Activated B cell treated with CpG ODN at 0.5 μM for 24 hours (primary cell): ENCODE results near the gene PLXNA4. TPM values are rescaled to one million over a fixed set of nuclear protein-coding genes. Genes with fewer than 3 reads are reported as not detected.

Experiments used
- ATAC-seq: fragments of 200-7000 bp; cut with Tn5 transposase; one replicate; pipeline ENCODE4 v1.10.0; 2021; ENCODE audit warnings: low read depth, mild to moderate bottlenecking, moderate library complexity
- CTCF ChIA-PET: fragments of 350-600 bp; sonication (Branson Sonifier 250); formaldehyde crosslinking; loops from one replicate; lab custom pipeline; 2021; ENCODE audit warnings: antibody characterized with exemption; lab: Charles Lee
- POLR2A ChIA-PET: fragments of 350-600 bp; sonication (Branson Sonifier 250); formaldehyde crosslinking; loops from one replicate; lab custom pipeline; 2021; ENCODE audit warnings: antibody characterized with exemption; lab: Charles Lee
- DNase-seq: peaks from one replicate; pipeline ENCODE4 v3.0.0; 2022
- H3K27ac Mint-ChIP-seq: one replicate; pipeline ENCODE4 v1.8.0; 2020; ENCODE audit warnings: mixed read lengths
- H3K27me3 Mint-ChIP-seq: one replicate; pipeline ENCODE4 v1.8.0; 2021; ENCODE audit warnings: mixed read lengths
- H3K36me3 Mint-ChIP-seq: one replicate; pipeline ENCODE4 v1.8.0; 2021; ENCODE audit warnings: low read depth, mixed read lengths
- H3K4me1 Mint-ChIP-seq: one replicate; pipeline ENCODE4 v1.8.0; 2021; ENCODE audit warnings: mixed read lengths
- H3K4me3 Mint-ChIP-seq: one replicate; pipeline ENCODE4 v1.8.0; 2020; ENCODE audit warnings: mild to moderate bottlenecking, mixed read lengths
- H3K9me3 Mint-ChIP-seq: one replicate; pipeline ENCODE4 v1.8.0; 2020; ENCODE audit warnings: mixed read lengths
- CTCF ChIP-seq: fragments of 200-600 bp; IDR thresholded peaks from one replicate; pipeline ENCODE4 v1.8.0; 2022; ENCODE audit warnings: antibody characterized with exemption, mild to moderate bottlenecking
- intact Hi-C: fragments of 100-400 bp; cut with micrococcal nuclease; formaldehyde crosslinking; loops from one replicate; pipeline ENCODE4 v1.15.1; 2024
- total RNA-seq: library from RNA; stranded (reverse); gene quantifications from 2 replicates; pipeline ENCODE4 v1.2.3, GENCODE V29; 2022

PLXNA4 gene
- total RNA-seq, 1 donor from 2014 or later, result not detected

GRCh38 chr7:132122901-132123300 lies 453.4 kb downstream of the PLXNA4 start:
- DNase-seq (no peak), ATAC-seq (no peak)
- H3K9me3 Mint-ChIP-seq, result no peaks in the 10 kb centered on the region
- TF ChIP-seq CTCF, result no peak
- H3K27ac Mint-ChIP-seq, result no peak overlapping the region
- no peaks in the 10 kb centered on the region for H3K27me3 Mint-ChIP-seq
- ChIA-PET POLR2A (no interaction called here), CTCF (no interaction called here)
- intact Hi-C loops, result no loop called here
- H3K36me3 Mint-ChIP-seq, result no peaks in the 10 kb centered on the region
- H3K4me3 Mint-ChIP-seq, result no peak overlapping the region
- no peaks in the 10 kb centered on the region for H3K4me1 Mint-ChIP-seq

GRCh38 chr7:132121987-132122386 lies 454.3 kb downstream of the PLXNA4 start:
- Mint-ChIP-seq H3K4me1 (no peaks in the 10 kb centered on the region), H3K27me3 (no peaks in the 10 kb centered on the region), H3K36me3 (no peaks in the 10 kb centered on the region), H3K27ac (no peak overlapping the region), H3K4me3 (no peak overlapping the region), H3K9me3 (no peaks in the 10 kb centered on the region)
- intact Hi-C loops, result no loop called here
- no peak for ATAC-seq
- DNase-seq, result no peak
- CTCF ChIA-PET, result no interaction called here
- no peak for TF ChIP-seq CTCF
- POLR2A ChIA-PET, result interaction anchor here (0.7 kb wide), 1 partner anchor 1301 kb away, joined by 4 read pairs; no protein-coding TSS in a partner anchor

- ATAC-seq, result no peak
- no peaks in the 10 kb centered on the region for H3K36me3 Mint-ChIP-seq
- no peaks in the 10 kb centered on the region for H3K9me3 Mint-ChIP-seq
These were observed 457.6 kb downstream of the PLXNA4 start for GRCh38 chr7:132118641-132119040.

GRCh38 chr7:132117636-132118035 lies 458.6 kb downstream of the PLXNA4 start:
- TF ChIP-seq CTCF, result no peak
- ChIA-PET POLR2A (no interaction called here), CTCF (no interaction called here)
- Mint-ChIP-seq H3K4me3 (no peak overlapping the region), H3K27me3 (no peaks in the 10 kb centered on the region), H3K9me3 (no peaks in the 10 kb centered on the region), H3K36me3 (no peaks in the 10 kb centered on the region), H3K27ac (no peak overlapping the region), H3K4me1 (no peaks in the 10 kb centered on the region)
- DNase-seq (no peak), ATAC-seq (no peak)
- intact Hi-C loops, result no loop called here

More at GRCh38 chr7:132118641-132119040, 457.6 kb downstream of the PLXNA4 start:
- no peaks in the 10 kb centered on the region for H3K27me3 Mint-ChIP-seq
- H3K4me3 Mint-ChIP-seq, result no peak overlapping the region
- intact Hi-C loops, result no loop called here
- no peak overlapping the region for H3K27ac Mint-ChIP-seq
- no peak for TF ChIP-seq CTCF
- no peak for DNase-seq
- H3K4me1 Mint-ChIP-seq, result no peaks in the 10 kb centered on the region
- ChIA-PET CTCF (no interaction called here), POLR2A (no interaction called here)

GRCh38 chr7:132117181-132117580 lies 459.1 kb downstream of the PLXNA4 start:
- ATAC-seq (no peak), DNase-seq (no peak)
- no peak overlapping the region for H3K4me3 Mint-ChIP-seq
- intact Hi-C loops, result no loop called here
- H3K27me3 Mint-ChIP-seq, result no peaks in the 10 kb centered on the region
- no peaks in the 10 kb centered on the region for H3K36me3 Mint-ChIP-seq
- no peak overlapping the region for H3K27ac Mint-ChIP-seq
- H3K9me3 Mint-ChIP-seq, result no peaks in the 10 kb centered on the region
- POLR2A ChIA-PET, result no interaction called here
- CTCF ChIA-PET, result no interaction called here
- TF ChIP-seq CTCF, result no peak
- H3K4me1 Mint-ChIP-seq, result no peaks in the 10 kb centered on the region
